K562 (cell line): ENCODE results near the gene DOCK4. TPM values are rescaled to one million over a fixed set of nuclear protein-coding genes. Genes with fewer than 3 reads are reported as not detected.

Experiments used
- HNRNPK ChIP-seq: fragments of 200-400 bp; formaldehyde crosslinking; IDR thresholded peaks from one replicate; pipeline ENCODE4 v1.6.1; 2018; ENCODE audit warnings: mild to moderate bottlenecking, low read depth, low read length; ENCODE audit not compliant: poor library complexity, severe bottlenecking
- MCM2 ChIP-seq: fragments of 450-650 bp; IDR thresholded peaks from 2 replicates; pipeline ENCODE4 v1.6.1; 2017; ENCODE audit warnings: low read depth, mild to moderate bottlenecking
- MCM3 ChIP-seq: fragments of 450-650 bp; IDR thresholded peaks from 2 replicates; pipeline ENCODE4 v1.6.1; 2016
- POU5F1 ChIP-seq: fragments of 150-350 bp; IDR thresholded peaks from 2 replicates; pipeline ENCODE4 v1.6.1; 2014; ENCODE audit warnings: borderline replicate concordance, low read length, low read depth, mild to moderate bottlenecking; ENCODE audit not compliant: partially characterized antibody
- SMAD4 ChIP-seq: fragments of 250-450 bp; sonication (Bioruptor Pico); conservative IDR thresholded peaks from 2 replicates; pipeline ENCODE4 v1.8.0; 2021; ENCODE audit warnings: inconsistent platforms, mild to moderate bottlenecking, moderate library complexity
- SREBF1 ChIP-seq: fragments of 150-350 bp; IDR thresholded peaks from 2 replicates; pipeline ENCODE4 v1.6.1; 2014; ENCODE audit warnings: antibody characterized with exemption, low read depth, low read length, borderline replicate concordance
- ZNF253 ChIP-seq: fragments of 250-450 bp; sonication (Bioruptor Pico); conservative IDR thresholded peaks from 2 replicates; pipeline ENCODE4 v1.6.1; 2021; ENCODE audit warnings: mild to moderate bottlenecking
- ZNF311 ChIP-seq: fragments of 250-450 bp; sonication (Bioruptor Pico); IDR thresholded peaks from 2 replicates; pipeline ENCODE4 v1.4.0; 2020; ENCODE audit warnings: mild to moderate bottlenecking, moderate library complexity
- polyA plus RNA-seq, 8 experiments: library from polyadenylated mRNA; depleted of rRNA in 4 of 8; stranded (reverse) in 5 of 8; unstranded in 3 of 8; fragments of >200 nt; fragmentation: Nextera tagmentation in 2 of 8; fragmentation: Illumina TruSeq in 1 of 8; extraction: Ambion mirVana in 2 of 8; extraction: Trizol in 1 of 8; gene quantifications; 2 replicates each; pipeline versions ENCODE4 v1.2.1 to v1.2.3, GENCODE V29; 2011 to 2014; ENCODE audit warnings: inconsistent platforms in 1 of 8, missing spikeins in 1 of 8
- total RNA-seq, 7 experiments: library from RNA; depleted of rRNA in 6 of 7; stranded (reverse); fragments of >200 nt in 6 of 7; fragmentation: Illumina TruSeq in 2 of 7; extraction: Trizol in 2 of 7; gene quantifications; 2 replicates each; pipeline versions ENCODE4 v1.2.1 to v1.2.3, GENCODE V29; 2011 to 2021; ENCODE audit warnings: low replicate concordance in 1 of 7
- TF ChIP-seq, protein P1 (sequence below): sonication (generic); formaldehyde crosslinking; IDR thresholded peaks from 2 replicates; pipeline ENCODE4 v1.8.0; 2023; ENCODE audit warnings: mild to moderate bottlenecking, missing genetic modification reagents
- TF ChIP-seq, protein P2 (sequence below): fragments of 250-450 bp; sonication (Bioruptor Pico); IDR thresholded peaks from 2 replicates; pipeline ENCODE4 v1.5.0; 2020; ENCODE audit warnings: mild to moderate bottlenecking

The DOCK4 gene
- total and polyA plus RNA-seq, 9 of the 15 experiments (the other 6 are each of a cell fraction or from before 2014, with no cell fraction given): 0.42 to 5.7 (median 2.3) TPM

DNA sequence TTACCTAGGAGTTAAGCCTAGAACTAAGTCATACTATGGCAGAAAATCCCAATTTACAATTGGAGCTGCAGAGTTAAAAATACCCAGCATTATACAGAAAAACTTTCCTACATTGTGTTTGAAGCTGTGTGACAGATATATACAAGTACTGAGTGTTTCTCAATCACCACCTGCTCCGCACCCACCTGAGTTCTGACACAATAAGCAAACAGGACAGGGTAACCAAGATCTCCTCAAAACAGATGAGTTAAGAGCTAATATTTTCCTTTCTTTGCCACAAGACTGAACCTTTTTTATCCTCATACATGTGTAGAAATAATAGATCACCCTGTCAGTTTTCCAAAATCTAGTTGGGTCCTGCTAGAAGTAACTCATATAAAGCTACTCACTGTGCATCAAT lies 186.3 kb downstream of the DOCK4 start (continued):
- TF ChIP-seq, protein P1, sequence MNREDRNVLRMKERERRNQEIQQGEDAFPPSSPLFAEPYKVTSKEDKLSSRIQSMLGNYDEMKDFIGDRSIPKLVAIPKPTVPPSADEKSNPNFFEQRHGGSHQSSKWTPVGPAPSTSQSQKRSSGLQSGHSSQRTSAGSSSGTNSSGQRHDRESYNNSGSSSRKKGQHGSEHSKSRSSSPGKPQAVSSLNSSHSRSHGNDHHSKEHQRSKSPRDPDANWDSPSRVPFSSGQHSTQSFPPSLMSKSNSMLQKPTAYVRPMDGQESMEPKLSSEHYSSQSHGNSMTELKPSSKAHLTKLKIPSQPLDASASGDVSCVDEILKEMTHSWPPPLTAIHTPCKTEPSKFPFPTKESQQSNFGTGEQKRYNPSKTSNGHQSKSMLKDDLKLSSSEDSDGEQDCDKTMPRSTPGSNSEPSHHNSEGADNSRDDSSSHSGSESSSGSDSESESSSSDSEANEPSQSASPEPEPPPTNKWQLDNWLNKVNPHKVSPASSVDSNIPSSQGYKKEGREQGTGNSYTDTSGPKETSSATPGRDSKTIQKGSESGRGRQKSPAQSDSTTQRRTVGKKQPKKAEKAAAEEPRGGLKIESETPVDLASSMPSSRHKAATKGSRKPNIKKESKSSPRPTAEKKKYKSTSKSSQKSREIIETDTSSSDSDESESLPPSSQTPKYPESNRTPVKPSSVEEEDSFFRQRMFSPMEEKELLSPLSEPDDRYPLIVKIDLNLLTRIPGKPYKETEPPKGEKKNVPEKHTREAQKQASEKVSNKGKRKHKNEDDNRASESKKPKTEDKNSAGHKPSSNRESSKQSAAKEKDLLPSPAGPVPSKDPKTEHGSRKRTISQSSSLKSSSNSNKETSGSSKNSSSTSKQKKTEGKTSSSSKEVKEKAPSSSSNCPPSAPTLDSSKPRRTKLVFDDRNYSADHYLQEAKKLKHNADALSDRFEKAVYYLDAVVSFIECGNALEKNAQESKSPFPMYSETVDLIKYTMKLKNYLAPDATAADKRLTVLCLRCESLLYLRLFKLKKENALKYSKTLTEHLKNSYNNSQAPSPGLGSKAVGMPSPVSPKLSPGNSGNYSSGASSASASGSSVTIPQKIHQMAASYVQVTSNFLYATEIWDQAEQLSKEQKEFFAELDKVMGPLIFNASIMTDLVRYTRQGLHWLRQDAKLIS (CRISPR knock-in tag): no peak
- no peak for TF ChIP-seq HNRNPK
- no peak for TF ChIP-seq MCM2
- TF ChIP-seq, protein P2, sequence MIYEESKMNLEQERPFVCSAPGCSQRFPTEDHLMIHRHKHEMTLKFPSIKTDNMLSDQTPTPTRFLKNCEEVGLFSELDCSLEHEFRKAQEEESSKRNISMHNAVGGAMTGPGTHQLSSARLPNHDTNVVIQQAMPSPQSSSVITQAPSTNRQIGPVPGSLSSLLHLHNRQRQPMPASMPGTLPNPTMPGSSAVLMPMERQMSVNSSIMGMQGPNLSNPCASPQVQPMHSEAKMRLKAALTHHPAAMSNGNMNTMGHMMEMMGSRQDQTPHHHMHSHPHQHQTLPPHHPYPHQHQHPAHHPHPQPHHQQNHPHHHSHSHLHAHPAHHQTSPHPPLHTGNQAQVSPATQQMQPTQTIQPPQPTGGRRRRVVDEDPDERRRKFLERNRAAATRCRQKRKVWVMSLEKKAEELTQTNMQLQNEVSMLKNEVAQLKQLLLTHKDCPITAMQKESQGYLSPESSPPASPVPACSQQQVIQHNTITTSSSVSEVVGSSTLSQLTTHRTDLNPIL (CRISPR knock-in tag): no peak
- TF ChIP-seq ZNF253 (CRISPR knock-in tag): no peak
- TF ChIP-seq POU5F1: no peak
- TF ChIP-seq ZNF311 (CRISPR knock-in tag): no peak
- no peak for TF ChIP-seq SMAD4 (CRISPR knock-in tag)
- TF ChIP-seq MCM3: no peak
- no peak for TF ChIP-seq SREBF1
